Breast epithelium (tissue), 4 donors: ENCODE results near the gene JADE2. TPM values are rescaled to one million over a fixed set of nuclear protein-coding genes. Genes with fewer than 3 reads are reported as not detected.

ENCODE experiments used
- DNase-seq, 2 donors: peaks; one replicate each; pipeline ENCODE4 v3.0.0-alpha.2; 2019; ENCODE audit warnings: low spot score in 2 of 2
- H3K27ac ChIP-seq, 2 donors: fragments of 200-600 bp; sonication (generic) in 1 of 2; one replicate each; pipeline ENCODE4 v1.5.1; 2016 to 2019; ENCODE audit warnings: mild to moderate bottlenecking in 1 of 2
- H3K27me3 ChIP-seq, 2 donors: fragments of 200-600 bp; sonication (generic) in 1 of 2; one replicate each; pipeline versions ENCODE4 v1.5.1 to v1.6.0; 2017 to 2019; ENCODE audit warnings: control low read depth in 1 of 2, mild to moderate bottlenecking in 1 of 2
- H3K36me3 ChIP-seq: fragments of 200-600 bp; one replicate; pipeline ENCODE4 v1.5.1; 2019
- H3K4me1 ChIP-seq, 2 donors: fragments of 200-600 bp; sonication (generic); one replicate each; pipeline ENCODE4 v1.5.1; 2016 to 2019; ENCODE audit warnings: control low read depth in 1 of 2
- H3K4me3 ChIP-seq, 3 donors: fragments of 200-600 bp; sonication (generic); 1 replicate in 2 of 3; 2 replicates in 1 of 3; pipeline ENCODE4 v1.5.1; 2016 to 2019; ENCODE audit warnings: mild to moderate bottlenecking in 3 of 3, moderate library complexity in 2 of 3
- H3K9me3 ChIP-seq, 2 donors: fragments of 200-600 bp; sonication (generic) in 1 of 2; one replicate each; pipeline ENCODE4 v1.5.1; 2016 to 2019; ENCODE audit warnings: control low read depth in 1 of 2
- CTCF ChIP-seq, 3 donors: fragments of 450-650 bp; IDR thresholded peaks; one replicate each; pipeline ENCODE4 v1.5.1; 2016 to 2017; ENCODE audit warnings: antibody characterized with exemption in 3 of 3, mild to moderate bottlenecking in 3 of 3, moderate library complexity in 3 of 3
- POLR2A ChIP-seq: fragments of 450-650 bp; IDR thresholded peaks from one replicate; pipeline ENCODE4 v1.6.1; 2016; ENCODE audit warnings: antibody characterized with exemption, mild to moderate bottlenecking, moderate library complexity
- POLR2AphosphoS5 ChIP-seq, 3 donors: sonication (generic); formaldehyde crosslinking; IDR thresholded peaks; one replicate each; pipeline ENCODE4 v1.6.1; 2017; ENCODE audit warnings: antibody characterized with exemption in 3 of 3
- intact Hi-C: fragments of 100-400 bp; cut with DNase I; formaldehyde crosslinking; loops from one replicate; pipeline ENCODE4 v1.15.1; 2023; ENCODE audit warnings: low total_unique reads
- total RNA-seq, 3 donors: library from RNA; depleted of rRNA; stranded (reverse); fragments of >200 nt; gene quantifications; one replicate each; pipeline ENCODE4 v1.1.0, GENCODE V29; 2016

JADE2 gene
- total RNA-seq = 10 to 100 TPM; 39.0 to 66.0 (median 61.4) TPM

GRCh38 chr5:134524826-134525682, at the start of gene JADE2:
JADE2 (plus strand) TSS chr5:134525670; CDS start chr5:134535858, 10,188 bp downstream.
- intact Hi-C loops = loop anchor here (10.0 kb wide), 2 partner anchors 60 to 110 kb away; partner anchors contain the start of gene CDKN2AIPNL
- Histone ChIP-seq H3K27me3 (no peaks in the 10 kb centered on the region), H3K27ac (peak within 1 kb of the TSS; percentile 98 to 99), H3K36me3 (no peaks in the 10 kb centered on the region), H3K4me1 (peaks cover 0 to 10% of the 10 kb centered on the region in 2 donors), H3K9me3 (no peaks in the 10 kb centered on the region), H3K4me3 (peak within 1 kb of the TSS; percentile 79 to 95 (median 92))
- DNase-seq = peak; percentile 76 to 84
- TF ChIP-seq CTCF (IDR thresholded peaks at IDR 0.05) = no peak
- TF ChIP-seq POLR2A = peak; percentile 69
- peak in 1 of 3 donors; percentile 66 for TF ChIP-seq POLR2AphosphoS5 (IDR thresholded peaks at IDR 0.05)

GRCh38 chr5:134477462-134478245, 47.8 kb upstream of the JADE2 start:
- no peak overlapping the region for H3K27ac ChIP-seq
- intact Hi-C loops = no loop called here
- TF ChIP-seq POLR2A (no peak), CTCF (IDR thresholded peaks at IDR 0.05) (no peak)
- no peak overlapping the region for H3K4me3 ChIP-seq
- H3K27me3 ChIP-seq = no peaks in the 10 kb centered on the region
- DNase-seq = no peak
- H3K4me1 ChIP-seq = no peaks in the 10 kb centered on the region
- no peaks in the 10 kb centered on the region for H3K9me3 ChIP-seq
- H3K36me3 ChIP-seq = no peaks in the 10 kb centered on the region

- Histone ChIP-seq H3K27ac (no peak overlapping the region), H3K4me1 (no peaks in the 10 kb centered on the region), H3K4me3 (no peak overlapping the region), H3K27me3 (no peaks in the 10 kb centered on the region), H3K9me3 (no peaks in the 10 kb centered on the region), H3K36me3 (no peaks in the 10 kb centered on the region)
- intact Hi-C loops = no loop called here
- TF ChIP-seq POLR2A = no peak
- no peak for TF ChIP-seq POLR2AphosphoS5 (IDR thresholded peaks at IDR 0.05)
- no peak for TF ChIP-seq CTCF (IDR thresholded peaks at IDR 0.05)
- DNase-seq = no peak
Measured at GRCh38 chr5:134479839-134480238, 45.6 kb upstream of the JADE2 start.

GRCh38 chr5:134489227-134489944, 36.1 kb upstream of the JADE2 start:
- intact Hi-C loops = no loop called here
- no peak overlapping the region for H3K4me3 ChIP-seq
- H3K4me1 ChIP-seq = no peaks in the 10 kb centered on the region
- H3K27ac ChIP-seq = no peak overlapping the region
- TF ChIP-seq CTCF (IDR thresholded peaks at IDR 0.05) (no peak), POLR2AphosphoS5 (IDR thresholded peaks at IDR 0.05) (no peak), POLR2A (no peak)
- H3K9me3 ChIP-seq = no peaks in the 10 kb centered on the region
- no peaks in the 10 kb centered on the region for H3K27me3 ChIP-seq
- H3K36me3 ChIP-seq = no peaks in the 10 kb centered on the region
- no peak for DNase-seq
